Measurements from ENCODE around the gene LAMC3. TPM values are rescaled to one million over a fixed set of nuclear protein-coding genes. Genes with fewer than 3 reads are reported as not detected.
"Not testable (repeated sequence)": the region's sequence is repeated elsewhere in the genome, so short reads cannot be mapped to it uniquely, and the experiment has no call there.

Gene LAMC3
- total RNA-seq, 2 donors from 2014 or later, result 16.7 to 41.2 TPM

GRCh38 chr9:131097948-131098278, 88.9 kb downstream of the LAMC3 start:
- Histone ChIP-seq H3K27ac (ENCODE audit: low read depth, low read length) (no peak overlapping the region), H3K9me3 (ENCODE audit: control insufficient read depth, low read length) (no peaks in the 10 kb centered on the region), H3K4me3 (ENCODE audit: low read length) (peak overlapping the region; percentile 85), H3K4me1 (ENCODE audit: control insufficient read depth, insufficient read depth, low read length) (peaks cover 20% of the 10 kb centered on the region), H3K9ac (ENCODE audit: extremely low read depth, low read length, poor library complexity, severe bottlenecking) (no peak overlapping the region), H3K27me3 (ENCODE audit: control insufficient read depth, insufficient read depth, low read length, poor library complexity, severe bottlenecking) (no peaks in the 10 kb centered on the region), H3K36me3 (ENCODE audit: control insufficient read depth, insufficient read depth, low read length) (no peaks in the 10 kb centered on the region)
- H3K27me3 Mint-ChIP-seq (ENCODE audit: insufficient read depth), result peaks cover 16% of the 10 kb centered on the region
- no peak overlapping the region for H3K27ac Mint-ChIP-seq
- no peaks in the 10 kb centered on the region for H3K9me3 Mint-ChIP-seq
- no peak for DNase-seq
- peak overlapping the region; percentile 75 for H3K4me3 Mint-ChIP-seq
- H3K4me1 Mint-ChIP-seq, result peaks cover 20% of the 10 kb centered on the region
- TF ChIP-seq CTCF (conservative IDR thresholded peaks at IDR 0.05), result no peak
- H3K36me3 Mint-ChIP-seq (ENCODE audit: low read depth), result peaks cover 4% of the 10 kb centered on the region
- WGBS, 2 experiments (ENCODE audit: insufficient coverage in 1 of 2, insufficient read length in 1 of 2), result 90 to 97% methylated on average over 5 to 8 of the region's 8 CpGs

- Histone ChIP-seq H3K4me3 (ENCODE audit: low read length) (no peak overlapping the region), H3K9me3 (ENCODE audit: control insufficient read depth, low read length) (no peaks in the 10 kb centered on the region), H3K27ac (ENCODE audit: low read depth, low read length) (no peak overlapping the region), H3K4me1 (ENCODE audit: control insufficient read depth, insufficient read depth, low read length) (peaks cover 20% of the 10 kb centered on the region), H3K27me3 (ENCODE audit: control insufficient read depth, insufficient read depth, low read length, poor library complexity, severe bottlenecking) (no peaks in the 10 kb centered on the region), H3K9ac (ENCODE audit: extremely low read depth, low read length, poor library complexity, severe bottlenecking) (peak overlapping the region; percentile 23), H3K36me3 (ENCODE audit: control insufficient read depth, insufficient read depth, low read length) (no peaks in the 10 kb centered on the region)
- Mint-ChIP-seq H3K4me1 (peaks cover 20% of the 10 kb centered on the region), H3K36me3 (ENCODE audit: low read depth) (peaks cover 4% of the 10 kb centered on the region), H3K4me3 (peak overlapping the region; percentile 10), H3K27me3 (ENCODE audit: insufficient read depth) (peaks cover 16% of the 10 kb centered on the region), H3K27ac (peak overlapping the region; percentile 87), H3K9me3 (no peaks in the 10 kb centered on the region)
- no peak for TF ChIP-seq CTCF (conservative IDR thresholded peaks at IDR 0.05)
- WGBS, 2 experiments (ENCODE audit: insufficient coverage in 1 of 2, insufficient read length in 1 of 2), result 80 to 85% methylated on average over 5 to 13 of the region's 13 CpGs
- DNase-seq, result no peak
These were observed 89.6 kb downstream of the LAMC3 start for GRCh38 chr9:131098391-131099101.

GRCh38 chr9:131099102-131099606, 90.2 kb downstream of the LAMC3 start:
- Mint-ChIP-seq H3K9me3 (no peaks in the 10 kb centered on the region), H3K27me3 (ENCODE audit: insufficient read depth) (peaks cover 16% of the 10 kb centered on the region), H3K4me1 (peaks cover 20% of the 10 kb centered on the region), H3K36me3 (ENCODE audit: low read depth) (peaks cover 4% of the 10 kb centered on the region), H3K4me3 (peak overlapping the region; percentile 10), H3K27ac (peak overlapping the region; percentile 87)
- DNase-seq, result no peak
- H3K9ac ChIP-seq (ENCODE audit: extremely low read depth, low read length, poor library complexity, severe bottlenecking), result peak overlapping the region; percentile 23
- TF ChIP-seq CTCF (conservative IDR thresholded peaks at IDR 0.05), result no peak
- H3K36me3 ChIP-seq (ENCODE audit: control insufficient read depth, insufficient read depth, low read length), result no peaks in the 10 kb centered on the region
- no peak overlapping the region for H3K27ac ChIP-seq (ENCODE audit: low read depth, low read length)
- peaks cover 20% of the 10 kb centered on the region for H3K4me1 ChIP-seq (ENCODE audit: control insufficient read depth, insufficient read depth, low read length)
- 81 to 93% methylated on average over 5 to 8 of the region's 8 CpGs for WGBS, 2 experiments (ENCODE audit: insufficient coverage in 1 of 2, insufficient read length in 1 of 2)
- H3K27me3 ChIP-seq (ENCODE audit: control insufficient read depth, insufficient read depth, low read length, poor library complexity, severe bottlenecking), result no peaks in the 10 kb centered on the region
- no peak overlapping the region for H3K4me3 ChIP-seq (ENCODE audit: low read length)
- no peaks in the 10 kb centered on the region for H3K9me3 ChIP-seq (ENCODE audit: control insufficient read depth, low read length)

- Mint-ChIP-seq H3K27me3 (ENCODE audit: insufficient read depth) (peaks cover 12% of the 10 kb centered on the region), H3K4me1 (peaks cover 20% of the 10 kb centered on the region)
- not testable (repeated sequence) for H3K9ac ChIP-seq (ENCODE audit: extremely low read depth, low read length, poor library complexity, severe bottlenecking); DNase-seq; H3K27ac ChIP-seq (ENCODE audit: low read depth, low read length); H3K27ac Mint-ChIP-seq; H3K4me3 Mint-ChIP-seq; H3K4me3 ChIP-seq (ENCODE audit: low read length); H3K36me3 Mint-ChIP-seq (ENCODE audit: low read depth); H3K9me3 Mint-ChIP-seq; H3K9me3 ChIP-seq (ENCODE audit: control insufficient read depth, low read length); H3K36me3 ChIP-seq (ENCODE audit: control insufficient read depth, insufficient read depth, low read length); H3K27me3 ChIP-seq (ENCODE audit: control insufficient read depth, insufficient read depth, low read length, poor library complexity, severe bottlenecking)
- 91 to 95% methylated on average over 4 to 8 of the region's 8 CpGs for WGBS, 2 experiments (ENCODE audit: insufficient coverage in 1 of 2, insufficient read length in 1 of 2)
- peaks cover 20% of the 10 kb centered on the region for H3K4me1 ChIP-seq (ENCODE audit: control insufficient read depth, insufficient read depth, low read length)
These were observed 90.9 kb downstream of the LAMC3 start for GRCh38 chr9:131099845-131100244.

All from endodermal cell (in vitro differentiated cells).